Transverse colon (tissue), 4 donors: ENCODE measurements around the gene TUBB4A. TPM values are rescaled to one million over a fixed set of nuclear protein-coding genes. Genes with fewer than 3 reads are reported as not detected.

Source experiments
- DNase-seq: peaks from one replicate; pipeline ENCODE4 v3.0.0-alpha.2; 2019
- H3K27ac ChIP-seq, 4 donors: fragments of 200-600 bp; sonication (generic); 2 replicates each; pipeline ENCODE4 v1.5.1; 2016 to 2018; ENCODE audit warnings: inconsistent platforms in 4 of 4
- H3K27me3 ChIP-seq: fragments of 200-600 bp; sonication (generic); 2 replicates; pipeline ENCODE4 v1.5.1; 2017; ENCODE audit warnings: inconsistent platforms
- H3K36me3 ChIP-seq, 4 donors: fragments of 200-600 bp; sonication (generic); 2 replicates each; pipeline ENCODE4 v1.5.1; 2017 to 2019; ENCODE audit warnings: inconsistent platforms in 4 of 4
- H3K4me1 ChIP-seq, 4 donors: fragments of 200-600 bp; sonication (generic); 2 replicates each; pipeline ENCODE4 v1.5.1; 2017 to 2020; ENCODE audit warnings: inconsistent platforms in 4 of 4
- H3K4me3 ChIP-seq, 4 donors: fragments of 200-600 bp; sonication (generic); 1 replicate in 1 of 4; 2 replicates in 3 of 4; pipeline versions ENCODE4 v1.5.1 to v1.6.1; 2017 to 2019; ENCODE audit warnings: inconsistent platforms in 4 of 4
- H3K9me3 ChIP-seq, 2 donors: fragments of 200-600 bp; sonication (generic); 2 replicates each; pipeline ENCODE4 v1.5.1; 2017 to 2019; ENCODE audit warnings: inconsistent platforms in 2 of 2
- CTCF ChIP-seq, 5 experiments: fragments of 200-600 bp in 3 of 5; fragments of 450-650 bp in 2 of 5; sonication (generic) in 3 of 5; IDR thresholded peaks; 1 replicate in 2 of 5; 2 replicates in 3 of 5; pipeline ENCODE4 v1.5.1; 2016 to 2017; ENCODE audit warnings: antibody characterized with exemption in 5 of 5, inconsistent platforms in 3 of 5, mild to moderate bottlenecking in 2 of 5, moderate library complexity in 1 of 5
- EP300 ChIP-seq: sonication (generic); formaldehyde crosslinking; IDR thresholded peaks from one replicate; pipeline ENCODE4 v1.6.1; 2017; ENCODE audit warnings: antibody characterized with exemption, low read depth
- POLR2A ChIP-seq: fragments of 450-650 bp; IDR thresholded peaks from one replicate; pipeline ENCODE4 v1.6.1; 2016; ENCODE audit warnings: antibody characterized with exemption, mild to moderate bottlenecking, moderate library complexity
- POLR2AphosphoS5 ChIP-seq, 3 donors: sonication (generic); formaldehyde crosslinking; IDR thresholded peaks; one replicate each; pipeline ENCODE4 v1.6.1; 2016; ENCODE audit warnings: antibody characterized with exemption in 3 of 3
- WGBS, 2 donors: methylation state at CpG; one replicate each; pipeline ENCODE4 v1.1.5; 2018; ENCODE audit warnings: low coverage in 1 of 2; 5-methylcytosine and 5-hydroxymethylcytosine counted together
- in situ Hi-C, 4 donors: fragments of 200-750 bp; cut with MboI; loops; one replicate each; pipeline versions ENCODE4 v1.15.0 to v1.15.1; 2017; ENCODE audit warnings: low sequenced_read_pairs in 3 of 4, low pct_ligation_motif_present in 1 of 4, low pct_unique_long_range_greater_than_20kb in 1 of 4
- intact Hi-C: fragments of 100-400 bp; cut with DNase I; formaldehyde crosslinking; loops from one replicate; pipeline ENCODE4 v1.15.1; 2023; ENCODE audit warnings: low total_unique reads
- total RNA-seq, 4 donors: library from RNA; depleted of rRNA; stranded (reverse); fragments of >200 nt; gene quantifications; one replicate each; pipeline ENCODE4 v1.1.0, GENCODE V29; 2016

The TUBB4A gene
- total RNA-seq, 4 donors from 2014 or later: 0.60 to 1.3 (median 1.1) TPM; not detected in 1

- WGBS, 2 donors: 51 to 58% methylated on average over 3 to 7 of the region's 7 CpGs
- Histone ChIP-seq H3K36me3 (no peaks in the 10 kb centered on the region), H3K27me3 (peaks cover 39% of the 10 kb centered on the region), H3K9me3 (no peaks in the 10 kb centered on the region), H3K4me3 (no peak overlapping the region), H3K27ac (no peak overlapping the region), H3K4me1 (peaks cover 0 to 11% (median 10%) of the 10 kb centered on the region in 4 donors)
- in situ Hi-C loops (no loop called here), intact Hi-C loops (no loop called here)
- TF ChIP-seq EP300 (no peak), CTCF (IDR thresholded peaks at IDR 0.05) (no peak), POLR2A (no peak), POLR2AphosphoS5 (IDR thresholded peaks at IDR 0.05) (no peak)
- DNase-seq: no peak
Measured at GRCh38 chr19:6498294-6499036, 3.6 kb downstream of the TUBB4A start.

GRCh38 chr19:6495947-6496346, 6.2 kb downstream of the TUBB4A start:
- 97 to 99% methylated on average over 6 to 17 of the region's 19 CpGs for WGBS, 2 donors
- peaks cover 14% of the 10 kb centered on the region for H3K27me3 ChIP-seq
- H3K9me3 ChIP-seq: no peaks in the 10 kb centered on the region
- H3K27ac ChIP-seq: no peak overlapping the region
- intact Hi-C loops: no loop called here
- TF ChIP-seq POLR2AphosphoS5 (IDR thresholded peaks at IDR 0.05): no peak
- no peak for TF ChIP-seq POLR2A
- TF ChIP-seq CTCF (IDR thresholded peaks at IDR 0.05): no peak
- no peak for TF ChIP-seq EP300
- in situ Hi-C loops: no loop called here
- H3K4me1 ChIP-seq: peaks cover 0 to 4% (median 0%) of the 10 kb centered on the region in 4 donors
- H3K4me3 ChIP-seq: no peak overlapping the region
- no peak for DNase-seq
- no peaks in the 10 kb centered on the region for H3K36me3 ChIP-seq

- TF ChIP-seq EP300 (no peak), POLR2AphosphoS5 (IDR thresholded peaks at IDR 0.05) (no peak), POLR2A (no peak), CTCF (IDR thresholded peaks at IDR 0.05) (no peak)
- intact Hi-C loops: no loop called here
- DNase-seq: no peak
- Histone ChIP-seq H3K27me3 (no peaks in the 10 kb centered on the region), H3K4me1 (peaks cover 0 to 2% (median 0%) of the 10 kb centered on the region in 4 donors), H3K27ac (no peak overlapping the region), H3K4me3 (no peak overlapping the region), H3K36me3 (no peaks in the 10 kb centered on the region), H3K9me3 (no peaks in the 10 kb centered on the region)
- 66 to 75% methylated on average over 8 of the region's 8 CpGs for WGBS, 2 donors
- in situ Hi-C loops: no loop called here
Measured at GRCh38 chr19:6494438-6495036, 7.6 kb downstream of the TUBB4A start.

- H3K27ac ChIP-seq: no peak overlapping the region
- H3K4me1 ChIP-seq: no peaks in the 10 kb centered on the region
- intact Hi-C loops: no loop called here
- no peaks in the 10 kb centered on the region for H3K9me3 ChIP-seq
- H3K27me3 ChIP-seq: no peaks in the 10 kb centered on the region
- H3K36me3 ChIP-seq: no peaks in the 10 kb centered on the region
- no peak overlapping the region for H3K4me3 ChIP-seq
- DNase-seq: no peak
- WGBS, 2 donors: 82% methylated on average over 4 of the region's 4 CpGs; no CpG with 5 or more reads in 1 of the 2 donors
- in situ Hi-C loops: no loop called here
- no peak for TF ChIP-seq EP300
- no peak for TF ChIP-seq CTCF (IDR thresholded peaks at IDR 0.05)
- no peak for TF ChIP-seq POLR2A
- no peak for TF ChIP-seq POLR2AphosphoS5 (IDR thresholded peaks at IDR 0.05)
Measured at GRCh38 chr19:6491802-6492592, 10.1 kb downstream of the TUBB4A start.
